Measurements from ENCODE around the gene TGFB3. TPM values are rescaled to one million over a fixed set of nuclear protein-coding genes. Genes with fewer than 3 reads are reported as not detected.

Gene TGFB3
- total and polyA plus RNA-seq, 4 donors = 2.1 to 5.8 (median 3.2) TPM

- peaks cover 4 to 16% (median 9%) of the 10 kb centered on the region in 4 donors for H3K36me3 ChIP-seq (ENCODE audit: control insufficient read depth in 4 of 4, insufficient read depth in 3 of 4, low read depth in 1 of 4, low read length in 3 of 4)
- DNase-seq (ENCODE audit: low spot score) = no peak
- 97% methylated on average over 1 of the region's 1 CpG for whole genome bisulfite sequencing
Measured at GRCh38 chr14:76015191-76015590, 33.4 kb upstream of the TGFB3 start.

GRCh38 chr14:76012354-76012753, 30.6 kb upstream of the TGFB3 start:
- Histone ChIP-seq H3K36me3 (ENCODE audit: control insufficient read depth in 4 of 4, insufficient read depth in 3 of 4, low read depth in 1 of 4, low read length in 3 of 4) (peaks cover 5 to 34% (median 16%) of the 10 kb centered on the region in 4 donors), H3K9me3 (ENCODE audit: control insufficient read depth in 4 of 4, low read length in 3 of 4) (no peaks in the 10 kb centered on the region), H3K27me3 (ENCODE audit: control insufficient read depth in 4 of 4, insufficient read depth in 4 of 4, low read length in 3 of 4) (no peaks in the 10 kb centered on the region), H3K4me3 (ENCODE audit: low read depth in 1 of 3, low read length in 3 of 3) (no peak overlapping the region), H3K4me1 (ENCODE audit: control insufficient read depth in 4 of 4, insufficient read depth in 4 of 4, low read length in 3 of 4) (peaks cover 0 to 10% (median 8%) of the 10 kb centered on the region in 4 donors), H3K27ac (ENCODE audit: low read depth in 1 of 2, low read length in 2 of 2) (peak overlapping the region in 1 of 2 donors; percentile 45), H3K9ac (ENCODE audit: low read depth in 1 of 2, low read length in 2 of 2) (no peak overlapping the region)
- peak in 1 of 2 donors; percentile 40 for TF ChIP-seq RXRA (IDR thresholded peaks at IDR 0.05)
- peak in 1 of 2 donors; percentile 14 for TF ChIP-seq RAD21 (IDR thresholded peaks at IDR 0.05)
- TF ChIP-seq GABPA (IDR thresholded peaks at IDR 0.05 in 1 of 2, conservative IDR thresholded peaks at IDR 0.05 in 1 of 2) = no peak
- TF ChIP-seq YY1 (IDR thresholded peaks at IDR 0.05) = no peak
- no peak for TF ChIP-seq CTCF (IDR thresholded peaks at IDR 0.05; ENCODE audit: low read depth, low read length, missing input control)
- TF ChIP-seq TAF1 (conservative IDR thresholded peaks at IDR 0.05) = no peak
- TF ChIP-seq FOXA1 (IDR thresholded peaks at IDR 0.05) = no peak
- TF ChIP-seq ZBTB33 (IDR thresholded peaks at IDR 0.05) = no peak
- TF ChIP-seq NR2F2 (IDR thresholded peaks at IDR 0.05) = peak; percentile 38
- TF ChIP-seq MAX (IDR thresholded peaks at IDR 0.05) = no peak
- TF ChIP-seq FOXA2 (IDR thresholded peaks at IDR 0.05) = no peak
- TF ChIP-seq HNF4A (conservative IDR thresholded peaks at IDR 0.05) = no peak
- no peak for TF ChIP-seq ATF3 (IDR thresholded peaks at IDR 0.05)
- peak in 1 of 2 donors; percentile 40 for TF ChIP-seq JUND (IDR thresholded peaks at IDR 0.05)
- TF ChIP-seq SP1 (IDR thresholded peaks at IDR 0.05) = no peak
- TF ChIP-seq EGR1 (IDR thresholded peaks at IDR 0.05; ENCODE audit: low read depth in 2 of 2) = no peak
- 90% methylated on average over 9 of the region's 9 CpGs for WGBS
- DNase-seq (ENCODE audit: low spot score) = no peak

More at GRCh38 chr14:76015191-76015590, 33.4 kb upstream of the TGFB3 start:
- H3K27me3 ChIP-seq (ENCODE audit: control insufficient read depth in 4 of 4, insufficient read depth in 4 of 4, low read length in 3 of 4) = no peaks in the 10 kb centered on the region
- TF ChIP-seq CTCF (IDR thresholded peaks at IDR 0.05; ENCODE audit: low read depth, low read length, missing input control) (no peak), FOXA2 (IDR thresholded peaks at IDR 0.05) (no peak), RXRA (IDR thresholded peaks at IDR 0.05) (no peak), HNF4G (IDR thresholded peaks at IDR 0.05) (no peak)
- peaks cover 0 to 10% (median 8%) of the 10 kb centered on the region in 4 donors for H3K4me1 ChIP-seq (ENCODE audit: control insufficient read depth in 4 of 4, insufficient read depth in 4 of 4, low read length in 3 of 4)
- H3K27ac ChIP-seq (ENCODE audit: low read depth in 1 of 2, low read length in 2 of 2) = no peak overlapping the region
- H3K9ac ChIP-seq (ENCODE audit: low read depth in 1 of 2, low read length in 2 of 2) = no peak overlapping the region
- H3K9me3 ChIP-seq (ENCODE audit: control insufficient read depth in 4 of 4, low read length in 3 of 4) = no peaks in the 10 kb centered on the region
- H3K4me3 ChIP-seq (ENCODE audit: low read depth in 1 of 3, low read length in 3 of 3) = no peak overlapping the region

Measured in liver (tissue), 9 donors.